Activated CD4-positive, alpha-beta T cell treated with anti-CD3 and anti-CD28 coated beads, Interleukin-2, amount 10 ng/mL, durations not matched to agents 7 days and 5 days (primary cell): ENCODE data around the gene DNAH11. TPM values are rescaled to one million over a fixed set of nuclear protein-coding genes. Genes with fewer than 3 reads are reported as not detected.
"Not testable (repeated sequence)": the region's sequence is repeated elsewhere in the genome, so short reads cannot be mapped to it uniquely, and the experiment has no call there.

ENCODE experiments used
- CTCF ChIA-PET: fragments of 350-600 bp; sonication (Branson Sonifier 250); formaldehyde crosslinking; loops from one replicate; lab custom pipeline; 2021; ENCODE audit warnings: antibody characterized with exemption; lab: Charles Lee
- POLR2A ChIA-PET: fragments of 350-600 bp; sonication (Branson Sonifier 250); formaldehyde crosslinking; loops from one replicate; lab custom pipeline; 2021; ENCODE audit warnings: antibody characterized with exemption; lab: Charles Lee
- DNase-seq: peaks from one replicate; pipeline ENCODE4 v3.0.0-alpha.2; 2020
- H3K27ac Mint-ChIP-seq: one replicate; pipeline ENCODE4 v1.8.0; 2021; ENCODE audit warnings: mild to moderate bottlenecking, moderate library complexity, mixed read lengths
- H3K27me3 Mint-ChIP-seq: one replicate; pipeline ENCODE4 v1.8.0; 2021; ENCODE audit warnings: mixed read lengths
- H3K36me3 Mint-ChIP-seq: one replicate; pipeline ENCODE4 v1.8.0; 2021; ENCODE audit warnings: low read depth, mixed read lengths
- H3K4me1 Mint-ChIP-seq: one replicate; pipeline ENCODE4 v1.8.0; 2021; ENCODE audit warnings: mixed read lengths
- H3K4me3 Mint-ChIP-seq: one replicate; pipeline ENCODE4 v1.8.0; 2021; ENCODE audit warnings: mild to moderate bottlenecking, moderate library complexity, mixed read lengths
- H3K9me3 Mint-ChIP-seq: one replicate; pipeline ENCODE4 v1.8.0; 2021; ENCODE audit warnings: mixed read lengths
- total RNA-seq, 2 experiments: library from RNA; stranded (reverse); gene quantifications; one replicate each; pipeline ENCODE4 v1.2.3, GENCODE V29; 2021

Gene DNAH11
- 1 to 10 TPM in 1 of 2 experiments, under 1 TPM in 1; 0.77 to 1.3 TPM for total RNA-seq

- H3K36me3 Mint-ChIP-seq: peaks cover 6% of the 10 kb centered on the region
- DNase-seq: peak; percentile 32
- POLR2A ChIA-PET: no interaction called here
- H3K4me3 Mint-ChIP-seq: peak within 1 kb of the TSS; percentile 73
- H3K27me3 Mint-ChIP-seq: peaks cover 61% of the 10 kb centered on the region
- CTCF ChIA-PET: interaction anchor here (1.1 to 1.5 kb wide), 2 partner anchors 9 to 16 kb away, joined by 4 read pairs; no protein-coding TSS in a partner anchor
- peaks cover 15% of the 10 kb centered on the region for H3K4me1 Mint-ChIP-seq
- no peaks in the 10 kb centered on the region for H3K9me3 Mint-ChIP-seq
- H3K27ac Mint-ChIP-seq: no peak within 1 kb of the TSS
Observed at GRCh38 chr7:21542891-21543527, at the start of gene DNAH11. Gene DNAH11 (plus strand): TSS chr7:21543039. CDS start chr7:21543246, 207 bp downstream.

DNA sequence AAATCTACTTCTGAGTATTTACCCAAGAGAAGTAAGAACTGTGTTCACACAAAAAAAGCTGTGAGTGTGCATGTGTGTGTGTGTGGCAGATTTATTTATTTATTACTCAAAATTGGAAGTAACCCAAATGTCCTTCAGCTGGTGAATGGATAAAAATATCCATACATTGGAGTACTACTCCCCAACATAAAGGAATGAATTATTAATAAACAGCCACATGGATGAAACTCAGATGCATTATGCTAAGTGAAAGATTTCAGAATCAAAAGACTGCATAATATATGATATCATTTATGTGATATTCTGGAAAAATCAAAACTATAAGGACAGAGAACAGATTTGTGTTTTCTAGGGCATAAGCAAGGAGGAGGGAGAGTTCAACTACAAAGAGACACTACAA is 47.1 kb upstream of the DNAH11 start:
- Mint-ChIP-seq H3K9me3 (peaks cover 45% of the 10 kb centered on the region), H3K27me3 (no peaks in the 10 kb centered on the region), H3K27ac (no peak overlapping the region), H3K36me3 (peaks cover 79% of the 10 kb centered on the region), H3K4me3 (no peak overlapping the region), H3K4me1 (no peaks in the 10 kb centered on the region)
- no peak for DNase-seq
- ChIA-PET POLR2A (no interaction called here), CTCF (no interaction called here)

DNA sequence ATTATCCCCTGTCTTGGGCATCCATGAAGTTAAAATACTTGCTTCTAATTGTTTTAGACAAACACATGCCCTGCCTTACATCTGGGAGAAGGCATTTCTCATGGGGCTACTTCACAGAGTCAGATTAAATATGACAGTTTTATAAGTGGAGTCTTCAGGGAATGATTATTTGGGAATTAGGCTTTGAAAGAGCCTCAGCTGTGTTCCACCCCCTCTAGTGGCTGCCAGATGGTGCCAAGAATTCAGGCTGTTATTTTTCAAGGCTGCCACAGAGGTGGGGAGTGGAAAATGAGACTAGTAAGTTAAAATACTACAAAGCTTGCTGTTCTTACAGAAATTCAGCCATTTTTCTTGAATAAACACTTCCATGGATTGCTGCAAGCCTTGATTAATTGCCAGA is 45.8 kb upstream of the DNAH11 start:
- Mint-ChIP-seq H3K4me3 (no peak overlapping the region), H3K27ac (no peak overlapping the region), H3K27me3 (no peaks in the 10 kb centered on the region), H3K36me3 (peaks cover 81% of the 10 kb centered on the region), H3K9me3 (peaks cover 34% of the 10 kb centered on the region), H3K4me1 (no peaks in the 10 kb centered on the region)
- CTCF ChIA-PET: interaction anchor here (0.6 to 1.0 kb wide), 2 partner anchors 56 to 185 kb away, joined by 3 to 4 read pairs; no protein-coding TSS in a partner anchor
- no peak for DNase-seq
- POLR2A ChIA-PET: no interaction called here

- Mint-ChIP-seq H3K36me3 (peaks cover 83% of the 10 kb centered on the region), H3K9me3 (peaks cover 39% of the 10 kb centered on the region), H3K27me3 (no peaks in the 10 kb centered on the region), H3K4me1 (peaks cover 5% of the 10 kb centered on the region), H3K27ac (no peak overlapping the region), H3K4me3 (no peak overlapping the region)
- DNase-seq: no peak
- ChIA-PET CTCF (no interaction called here), POLR2A (no interaction called here)
Observed at GRCh38 chr7:21500117-21500832, 42.6 kb upstream of the DNAH11 start.

DNA sequence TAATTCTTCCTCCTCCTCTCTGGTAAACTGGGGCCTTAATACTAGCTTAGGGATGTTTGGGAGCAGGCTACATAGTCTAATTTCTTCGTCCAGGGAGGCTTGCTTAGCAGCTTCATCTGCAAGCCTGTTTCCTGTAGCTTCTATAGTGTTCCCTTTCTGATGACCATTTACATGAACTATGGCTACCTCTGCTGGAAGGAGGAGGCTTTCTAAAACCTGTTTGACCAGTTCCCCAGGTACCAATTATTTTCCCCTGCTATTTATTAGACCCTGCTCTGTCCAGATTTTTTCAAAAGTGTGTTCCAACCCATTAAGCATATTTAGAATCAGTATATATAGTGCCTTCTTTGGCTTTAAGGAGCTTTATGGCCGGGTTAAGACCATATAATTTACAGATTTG is 38.8 kb upstream of the DNAH11 start:
- Mint-ChIP-seq H3K27me3 (no peaks in the 10 kb centered on the region), H3K36me3 (peaks cover 89% of the 10 kb centered on the region), H3K27ac (no peak overlapping the region), H3K4me3 (no peak overlapping the region), H3K9me3 (peaks cover 44% of the 10 kb centered on the region), H3K4me1 (peaks cover 5% of the 10 kb centered on the region)
- POLR2A ChIA-PET: no interaction called here
- CTCF ChIA-PET: no interaction called here
- no peak for DNase-seq

GRCh38 chr7:21507627-21508343 is 35.1 kb upstream of the DNAH11 start:
- no peak overlapping the region for H3K27ac Mint-ChIP-seq
- H3K27me3 Mint-ChIP-seq: no peaks in the 10 kb centered on the region
- H3K36me3 Mint-ChIP-seq: peaks cover 86% of the 10 kb centered on the region

GRCh38 chr7:21508538-21508937 is 34.3 kb upstream of the DNAH11 start:
- Mint-ChIP-seq H3K4me3 (no peak overlapping the region), H3K9me3 (peaks cover 33% of the 10 kb centered on the region), H3K27ac (no peak overlapping the region), H3K27me3 (no peaks in the 10 kb centered on the region), H3K36me3 (peaks cover 81% of the 10 kb centered on the region), H3K4me1 (peaks cover 1% of the 10 kb centered on the region)
- no peak for DNase-seq
- ChIA-PET CTCF (no interaction called here), POLR2A (no interaction called here)

More at GRCh38 chr7:21507627-21508343, 35.1 kb upstream of the DNAH11 start:
- no peak overlapping the region for H3K4me3 Mint-ChIP-seq
- H3K9me3 Mint-ChIP-seq: peaks cover 35% of the 10 kb centered on the region
- CTCF ChIA-PET: interaction anchor here (0.6 kb wide), 1 partner anchor 49 kb away, joined by 4 read pairs; no protein-coding TSS in a partner anchor
- peaks cover 5% of the 10 kb centered on the region for H3K4me1 Mint-ChIP-seq
- peak; percentile 22 for DNase-seq
- POLR2A ChIA-PET: no interaction called here

DNA sequence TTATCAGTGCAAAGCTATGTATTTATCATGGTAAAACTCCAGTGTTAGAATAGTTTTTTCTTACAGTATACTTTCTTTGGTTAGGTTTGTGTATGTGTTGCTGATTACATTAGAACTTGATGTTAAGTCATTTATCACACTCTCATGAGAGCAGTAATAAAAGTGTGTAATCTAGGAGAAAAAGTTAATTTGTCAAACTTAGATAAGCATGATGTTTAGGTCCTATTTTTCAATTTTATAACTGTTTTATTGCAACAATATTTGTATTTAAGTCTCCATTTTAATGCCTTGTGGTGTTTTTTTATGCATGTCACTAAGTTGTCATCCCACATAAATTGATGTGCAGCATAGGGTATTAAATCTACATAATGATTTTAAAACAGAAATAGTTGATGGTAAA is 28.8 kb upstream of the DNAH11 start:
- Mint-ChIP-seq H3K4me3 (no peak overlapping the region), H3K4me1 (no peaks in the 10 kb centered on the region), H3K27ac (no peak overlapping the region), H3K36me3 (peaks cover 31% of the 10 kb centered on the region), H3K9me3 (no peaks in the 10 kb centered on the region), H3K27me3 (no peaks in the 10 kb centered on the region)
- DNase-seq: no peak
- ChIA-PET CTCF (no interaction called here), POLR2A (no interaction called here)

DNA sequence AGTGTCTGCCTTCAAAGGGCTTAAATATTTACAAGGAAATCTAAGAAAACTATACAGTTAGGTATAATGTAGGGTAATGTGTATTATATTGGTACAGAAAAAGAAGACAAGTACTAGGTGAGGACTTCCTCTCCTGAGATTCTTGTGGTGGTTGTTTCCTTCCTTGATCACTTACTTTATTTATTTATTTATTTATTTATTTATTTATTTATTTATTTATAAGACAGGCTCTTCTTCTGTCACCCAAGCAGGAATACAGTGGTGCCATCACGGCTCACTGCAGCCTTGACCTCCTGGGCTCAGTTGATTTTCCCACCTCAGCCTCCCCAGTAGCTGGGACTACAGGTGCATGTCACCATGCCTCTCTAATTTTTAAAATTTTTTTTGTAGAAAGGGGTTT is 18.2 kb upstream of the DNAH11 start:
- no peak for DNase-seq
- H3K27me3 Mint-ChIP-seq: peaks cover 2% of the 10 kb centered on the region
- H3K27ac Mint-ChIP-seq: no peak overlapping the region
- CTCF ChIA-PET: interaction anchor here (1.2 kb wide), 1 partner anchor 13 kb away, joined by 3 read pairs; no protein-coding TSS in a partner anchor
- POLR2A ChIA-PET: interaction anchor here (0.6 kb wide), 1 partner anchor 263 kb away, joined by 3 read pairs; no protein-coding TSS in a partner anchor
- no peaks in the 10 kb centered on the region for H3K4me1 Mint-ChIP-seq
- H3K36me3 Mint-ChIP-seq: no peaks in the 10 kb centered on the region
- H3K9me3 Mint-ChIP-seq: peaks cover 3% of the 10 kb centered on the region
- no peak overlapping the region for H3K4me3 Mint-ChIP-seq

DNA sequence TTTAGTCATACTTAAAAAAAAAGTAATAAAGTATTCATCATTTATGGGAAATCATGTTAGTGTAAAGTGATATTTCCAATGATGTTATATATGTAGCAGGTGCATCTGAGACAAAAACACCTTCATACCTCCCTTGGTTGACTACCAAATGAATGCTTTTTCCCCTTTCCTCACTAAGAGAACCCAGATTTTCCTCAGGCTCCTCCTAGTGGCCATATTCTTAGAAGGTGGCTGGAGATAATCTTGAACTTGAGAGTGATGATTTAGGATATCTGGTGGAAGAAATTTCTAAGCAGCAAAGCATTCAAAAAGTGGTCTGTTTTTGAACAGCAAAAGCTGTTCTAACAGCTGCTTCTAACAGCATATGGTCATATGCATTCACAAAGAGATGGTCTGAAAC is 16.8 kb upstream of the DNAH11 start:
- Mint-ChIP-seq H3K4me1 (no peaks in the 10 kb centered on the region), H3K27me3 (peaks cover 6% of the 10 kb centered on the region), H3K36me3 (no peaks in the 10 kb centered on the region), H3K9me3 (peaks cover 3% of the 10 kb centered on the region), H3K4me3 (no peak overlapping the region), H3K27ac (no peak overlapping the region)
- peak; percentile 14 for DNase-seq
- ChIA-PET CTCF (interaction anchor here (1.1 to 1.2 kb wide), 2 partner anchors 9 to 12 kb away, joined by 3 read pairs; no protein-coding TSS in a partner anchor), POLR2A (no interaction called here)

DNA sequence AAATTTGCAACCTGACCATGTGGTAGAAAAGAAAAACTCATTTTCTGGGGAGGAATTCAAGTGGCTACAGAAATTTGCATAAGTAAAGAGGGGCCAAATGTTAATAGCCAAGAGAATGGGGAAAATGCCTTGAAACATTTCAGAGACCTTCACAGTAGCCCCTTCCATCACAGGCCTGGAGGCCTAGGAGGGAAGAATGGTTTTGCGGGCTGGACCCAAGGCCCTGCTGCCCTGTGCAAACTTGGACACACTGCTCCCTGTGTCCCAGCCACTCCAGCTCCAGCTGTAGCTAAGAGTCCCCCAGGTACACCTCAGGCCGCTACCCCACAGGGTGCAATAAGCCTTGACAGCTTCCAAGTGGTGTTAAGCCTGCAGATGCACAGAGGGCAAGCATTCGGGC is 16.4 kb upstream of the DNAH11 start:
- Mint-ChIP-seq H3K36me3 (no peaks in the 10 kb centered on the region), H3K27ac (no peak overlapping the region), H3K4me3 (no peak overlapping the region), H3K4me1 (no peaks in the 10 kb centered on the region), H3K9me3 (peaks cover 3% of the 10 kb centered on the region), H3K27me3 (peaks cover 6% of the 10 kb centered on the region)
- no peak for DNase-seq
- ChIA-PET POLR2A (no interaction called here), CTCF (interaction anchor here (1.1 to 1.5 kb wide), 2 partner anchors 10 to 17 kb away, joined by 3 to 4 read pairs; no protein-coding TSS in a partner anchor)

DNA sequence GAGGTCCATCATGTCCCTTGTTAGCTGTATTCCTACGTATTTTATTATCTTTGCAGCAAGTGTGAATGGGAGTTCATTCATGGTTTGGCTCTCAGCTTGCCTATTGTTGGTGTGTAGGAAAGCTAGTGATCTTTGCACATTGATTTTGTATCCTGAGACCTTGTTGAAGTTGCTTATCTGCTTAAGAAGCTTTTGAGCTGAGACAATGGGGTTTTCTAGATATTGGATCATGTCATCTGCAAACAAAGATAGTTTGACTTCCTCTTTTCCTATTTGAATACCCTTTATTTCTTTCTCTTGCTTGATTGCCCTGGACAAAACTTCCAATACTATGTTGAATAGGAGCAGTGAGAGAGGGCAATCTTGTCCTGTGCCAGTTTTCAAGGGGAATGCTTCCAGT is 10.4 kb upstream of the DNAH11 start:
- H3K36me3 Mint-ChIP-seq, H3K27ac Mint-ChIP-seq, H3K9me3 Mint-ChIP-seq, POLR2A ChIA-PET, H3K4me1 Mint-ChIP-seq, H3K4me3 Mint-ChIP-seq, DNase-seq: not testable (repeated sequence)
- CTCF ChIA-PET: interaction anchor here (0.6 kb wide), 1 partner anchor 163 kb away, joined by 3 read pairs; no protein-coding TSS in a partner anchor
- H3K27me3 Mint-ChIP-seq: peaks cover 15% of the 10 kb centered on the region
